GM12864 (cell line): ENCODE results near the gene LEMD3.

Source experiments
- DNase-seq: peaks from one replicate; pipeline ENCODE4 v3.0.0-alpha.2; 2011; ENCODE audit warnings: low read depth
- H3K4me3 ChIP-seq: 2 replicates; pipeline ENCODE4 v1.5.1; 2011; ENCODE audit warnings: mild to moderate bottlenecking, low read depth, low read length, control low read depth
- CTCF ChIP-seq: IDR thresholded peaks from 2 replicates; pipeline ENCODE4 v1.5.1; 2011; ENCODE audit warnings: low read depth, mild to moderate bottlenecking, moderate library complexity, low read length, control low read depth, inconsistent platforms; ENCODE audit errors: missing control alignments

LEMD3 gene

DNA sequence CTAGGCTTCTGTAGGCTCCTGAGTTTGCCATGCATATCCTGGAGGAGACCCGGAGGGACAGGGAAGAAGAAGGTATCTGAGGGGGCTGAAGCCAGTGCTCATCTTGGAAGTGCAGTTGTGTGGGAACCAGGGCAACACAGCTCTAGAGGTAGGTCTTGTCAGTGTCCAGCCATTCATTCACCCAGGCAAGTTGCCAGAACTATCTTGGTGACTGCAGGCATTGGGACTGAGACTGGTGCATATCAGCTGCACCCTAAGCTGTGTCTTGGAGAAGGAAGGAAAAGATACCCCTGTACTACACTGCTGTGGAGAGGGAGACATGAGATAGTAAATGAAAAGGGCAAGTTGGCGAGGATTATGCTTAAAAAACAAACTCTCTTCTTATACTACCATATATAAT, 43.4 kb upstream of the LEMD3 start:
- no peak for TF ChIP-seq CTCF
- no peak overlapping the region for H3K4me3 ChIP-seq
- no peak for DNase-seq

GRCh38 chr12:65126482-65126881, 42.9 kb upstream of the LEMD3 start:
- no peak overlapping the region for H3K4me3 ChIP-seq
- no peak for DNase-seq
- no peak for TF ChIP-seq CTCF

- H3K4me3 ChIP-seq, result no peak overlapping the region
- TF ChIP-seq CTCF, result no peak
- DNase-seq, result no peak
These were observed 35.5 kb upstream of the LEMD3 start for GRCh38 chr12:65133879-65134278.

GRCh38 chr12:65139389-65139788, 30.0 kb upstream of the LEMD3 start:
- no peak for DNase-seq
- no peak for TF ChIP-seq CTCF
- no peak overlapping the region for H3K4me3 ChIP-seq

DNA sequence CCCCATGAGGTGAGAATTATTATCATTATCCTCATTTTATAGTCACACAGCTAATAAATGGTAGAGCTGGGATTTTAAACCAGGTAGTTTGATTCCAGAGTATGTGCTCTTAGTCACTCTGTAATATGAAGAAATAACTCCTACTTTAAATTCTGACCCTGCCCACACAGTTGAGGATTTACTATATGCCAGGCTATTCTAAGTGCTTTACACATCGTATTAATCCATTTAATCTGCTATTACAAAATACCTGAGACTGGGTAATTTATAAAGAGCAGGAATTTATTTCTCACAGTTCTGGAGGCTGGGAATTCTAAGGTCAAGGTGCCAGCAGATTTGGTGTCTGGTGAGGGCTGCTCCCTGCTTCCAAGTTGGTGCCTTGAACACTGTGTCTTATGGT, 28.6 kb upstream of the LEMD3 start:
- TF ChIP-seq CTCF, result no peak
- no peak overlapping the region for H3K4me3 ChIP-seq
- DNase-seq, result no peak

DNA sequence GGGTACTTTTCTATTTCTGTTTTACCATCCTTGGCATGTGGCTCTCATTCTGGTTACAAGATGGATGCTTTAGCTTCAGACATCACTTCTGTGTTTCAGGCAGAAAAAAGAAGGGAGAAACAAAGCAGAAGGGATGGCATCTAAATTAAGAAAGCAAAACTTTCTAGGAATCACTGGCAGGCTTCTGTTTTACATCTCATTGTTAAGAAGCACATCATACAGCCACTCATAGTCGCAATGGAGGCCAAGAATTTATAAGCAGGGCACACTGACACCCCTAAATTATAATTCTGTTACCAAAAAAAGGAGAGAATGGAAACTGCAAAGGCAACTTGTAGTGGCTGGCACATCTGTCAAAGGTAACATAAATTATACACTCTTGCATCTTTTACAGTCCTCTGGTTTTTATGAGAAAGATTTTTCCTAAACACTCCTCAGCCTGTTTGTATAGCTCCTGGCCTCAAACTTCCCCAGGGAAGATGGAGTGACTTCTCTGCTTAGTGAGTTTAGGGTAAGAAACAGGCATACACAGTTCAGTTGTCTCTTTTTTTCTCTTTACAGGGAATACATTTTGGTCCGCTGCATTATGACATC, 22.0 kb upstream of the LEMD3 start:
- no peak for TF ChIP-seq CTCF
- no peak overlapping the region for H3K4me3 ChIP-seq
- no peak for DNase-seq

- H3K4me3 ChIP-seq, result no peak overlapping the region
- TF ChIP-seq CTCF, result no peak
- no peak for DNase-seq
These were observed 17.4 kb upstream of the LEMD3 start for GRCh38 chr12:65152012-65152411.
